VCaP (cell line): ENCODE measurements around the gene LRRC32.

ENCODE experiments used
- H3K27ac ChIP-seq: fragments of 450-650 bp; 2 replicates; pipeline ENCODE4 v1.5.1; 2017
- TF ChIP-seq, protein P1 (sequence below): fragments of 450-650 bp; conservative IDR thresholded peaks from 2 replicates; pipeline ENCODE4 v1.5.1; 2017; ENCODE audit warnings: mild to moderate bottlenecking, moderate library complexity

LRRC32 gene

DNA sequence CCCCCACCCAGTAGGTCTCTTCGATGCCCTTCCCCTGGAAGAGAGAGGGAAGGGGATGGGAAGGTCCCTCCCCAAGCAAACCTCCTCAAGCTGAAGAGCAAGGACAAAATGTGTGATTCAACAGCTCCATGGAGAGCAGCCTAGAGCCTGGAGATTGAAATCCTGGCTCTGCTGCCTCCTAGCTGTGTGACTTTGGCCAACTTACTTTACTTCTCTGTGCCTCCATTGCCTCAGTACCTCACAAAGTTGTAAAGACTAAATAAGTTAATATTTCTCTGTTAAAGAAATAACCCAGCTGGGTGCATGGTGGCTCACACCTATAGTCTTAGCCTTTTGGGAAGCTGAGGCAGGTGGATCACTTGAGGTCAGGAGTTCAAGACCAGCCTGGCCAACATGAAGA, 21.1 kb upstream of the LRRC32 start:
- no peak overlapping the region for H3K27ac ChIP-seq
- TF ChIP-seq, protein P1, sequence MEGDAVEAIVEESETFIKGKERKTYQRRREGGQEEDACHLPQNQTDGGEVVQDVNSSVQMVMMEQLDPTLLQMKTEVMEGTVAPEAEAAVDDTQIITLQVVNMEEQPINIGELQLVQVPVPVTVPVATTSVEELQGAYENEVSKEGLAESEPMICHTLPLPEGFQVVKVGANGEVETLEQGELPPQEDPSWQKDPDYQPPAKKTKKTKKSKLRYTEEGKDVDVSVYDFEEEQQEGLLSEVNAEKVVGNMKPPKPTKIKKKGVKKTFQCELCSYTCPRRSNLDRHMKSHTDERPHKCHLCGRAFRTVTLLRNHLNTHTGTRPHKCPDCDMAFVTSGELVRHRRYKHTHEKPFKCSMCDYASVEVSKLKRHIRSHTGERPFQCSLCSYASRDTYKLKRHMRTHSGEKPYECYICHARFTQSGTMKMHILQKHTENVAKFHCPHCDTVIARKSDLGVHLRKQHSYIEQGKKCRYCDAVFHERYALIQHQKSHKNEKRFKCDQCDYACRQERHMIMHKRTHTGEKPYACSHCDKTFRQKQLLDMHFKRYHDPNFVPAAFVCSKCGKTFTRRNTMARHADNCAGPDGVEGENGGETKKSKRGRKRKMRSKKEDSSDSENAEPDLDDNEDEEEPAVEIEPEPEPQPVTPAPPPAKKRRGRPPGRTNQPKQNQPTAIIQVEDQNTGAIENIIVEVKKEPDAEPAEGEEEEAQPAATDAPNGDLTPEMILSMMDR, result no peak

DNA sequence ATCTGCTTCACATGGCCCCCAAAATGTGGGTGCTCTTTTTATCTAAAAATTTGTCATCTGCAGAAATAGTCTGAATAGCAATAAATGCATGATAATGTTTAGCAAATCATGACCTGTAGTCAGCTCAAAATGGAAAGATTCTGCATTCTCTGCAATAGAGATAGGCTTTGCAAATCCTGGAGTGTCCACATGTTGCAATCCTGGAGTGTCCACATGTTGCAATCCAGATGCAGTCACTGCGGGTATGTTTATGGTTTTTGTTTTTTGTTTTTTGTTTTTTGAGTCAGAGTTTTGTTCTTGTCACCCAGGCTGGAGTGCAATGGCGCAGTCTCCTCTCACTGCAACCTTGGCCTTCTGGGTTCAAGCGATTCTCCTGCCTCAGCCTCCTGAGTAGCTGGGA, 20.2 kb upstream of the LRRC32 start:
- H3K27ac ChIP-seq, result no peak overlapping the region
- TF ChIP-seq, protein P1, result no peak

DNA sequence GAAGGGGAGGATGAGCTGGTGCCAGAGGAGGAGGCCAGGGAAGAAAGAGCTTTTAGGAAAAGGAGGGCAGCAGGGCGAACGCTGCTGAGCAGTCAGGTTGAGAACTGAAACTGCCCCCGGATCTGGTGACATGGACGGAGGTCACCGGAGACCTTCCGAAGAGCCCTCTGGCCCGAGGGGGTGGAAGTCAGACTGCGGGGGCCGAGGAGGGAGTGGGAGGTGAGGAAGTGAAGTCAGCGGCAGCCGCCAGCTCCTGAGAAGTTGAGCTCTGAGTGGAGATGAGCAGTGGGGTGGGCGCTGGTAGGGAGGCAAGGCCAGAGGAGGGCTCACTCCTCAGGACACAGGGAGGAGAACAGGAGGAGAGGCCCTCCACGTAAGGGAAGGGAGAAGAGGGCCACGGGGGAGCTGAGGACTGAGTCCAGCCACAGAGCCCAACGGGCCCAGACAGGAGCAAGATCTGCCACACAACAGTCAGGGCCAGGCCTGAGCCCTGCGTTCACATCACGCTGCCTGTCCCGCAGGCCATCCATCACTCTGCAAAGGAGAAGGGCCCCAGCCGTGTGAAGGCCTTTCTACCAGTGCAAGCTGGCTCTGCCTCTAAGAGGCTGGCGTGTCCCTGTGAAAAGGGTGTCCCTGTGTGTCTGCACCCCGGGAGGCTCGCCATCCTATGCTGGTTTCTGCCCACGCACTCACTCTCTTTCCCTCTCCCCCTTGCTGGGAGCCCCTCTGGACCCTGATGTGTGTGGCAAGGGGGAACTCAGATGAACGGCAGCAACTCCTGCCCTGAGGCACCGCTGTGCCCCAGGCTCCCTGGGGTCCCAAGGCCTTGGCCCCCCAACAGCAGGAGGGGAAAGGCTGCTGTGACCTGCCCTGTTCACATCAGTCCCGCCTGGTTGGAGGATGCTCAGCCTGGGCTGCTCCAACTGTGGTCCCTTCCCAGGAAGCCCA, 19.0 kb upstream of the LRRC32 start:
- TF ChIP-seq, protein P1, result no peak
- no peak overlapping the region for H3K27ac ChIP-seq

DNA sequence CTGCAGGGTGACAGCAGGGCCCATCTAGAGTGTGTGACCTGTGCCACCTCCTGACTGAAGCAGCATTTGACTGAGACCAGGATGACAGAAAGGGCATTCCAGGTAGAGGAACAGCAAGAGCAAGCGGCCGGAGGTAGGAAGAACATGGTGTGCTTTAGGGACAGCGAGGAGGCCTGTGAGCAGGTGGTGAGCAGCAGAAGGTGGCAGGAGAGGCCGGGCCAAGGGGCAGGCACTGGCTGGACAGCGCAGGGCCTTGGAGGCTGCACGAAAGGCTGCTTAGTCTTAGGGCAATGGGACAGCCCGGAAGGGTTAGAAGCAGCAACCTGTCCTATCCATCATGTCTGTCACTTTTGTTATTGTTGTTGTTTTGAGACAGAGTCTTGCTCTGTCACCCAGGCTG, 17.6 kb upstream of the LRRC32 start:
- H3K27ac ChIP-seq, result no peak overlapping the region
- TF ChIP-seq, protein P1, result no peak

DNA sequence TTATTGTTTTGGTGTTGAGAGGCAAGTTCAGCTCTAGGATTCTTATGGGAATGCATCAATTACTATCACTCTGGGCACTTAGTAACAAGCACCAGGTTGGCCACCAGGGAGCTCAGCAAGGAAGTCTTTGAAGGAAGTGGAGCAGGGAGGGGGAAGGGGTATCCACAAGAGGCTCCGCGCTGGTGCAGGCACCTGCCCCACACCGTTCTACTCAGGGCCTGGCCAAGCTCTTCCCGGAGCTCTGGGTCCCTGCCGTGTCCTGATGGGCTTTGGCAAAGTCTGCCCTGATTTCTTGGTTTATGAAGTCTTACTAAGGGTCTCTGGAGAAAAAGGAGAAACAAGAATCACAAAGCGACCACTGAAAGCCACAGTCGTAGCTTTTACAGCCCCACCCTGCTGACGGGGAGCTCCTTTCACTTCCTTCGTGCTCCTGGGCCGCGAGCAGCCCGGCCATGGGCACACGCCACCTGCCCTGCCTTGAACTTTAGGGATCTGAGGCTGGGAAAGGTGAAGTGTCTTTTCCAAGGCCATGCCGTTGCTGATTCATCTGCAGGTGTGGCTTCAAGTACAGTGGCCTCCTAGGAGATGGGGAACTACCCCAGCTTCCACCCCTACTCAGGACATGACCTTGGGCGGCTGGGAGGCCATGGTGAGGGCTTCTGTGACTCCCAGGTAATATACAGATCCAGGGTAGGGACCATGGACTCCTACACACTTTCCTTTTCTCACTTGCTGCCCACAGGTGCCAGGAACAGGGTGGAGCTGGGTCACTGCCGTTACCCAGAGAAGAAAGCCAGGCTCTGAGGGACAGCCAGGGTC, 15.9 kb upstream of the LRRC32 start:
- TF ChIP-seq, protein P1, result no peak
- no peak overlapping the region for H3K27ac ChIP-seq

DNA sequence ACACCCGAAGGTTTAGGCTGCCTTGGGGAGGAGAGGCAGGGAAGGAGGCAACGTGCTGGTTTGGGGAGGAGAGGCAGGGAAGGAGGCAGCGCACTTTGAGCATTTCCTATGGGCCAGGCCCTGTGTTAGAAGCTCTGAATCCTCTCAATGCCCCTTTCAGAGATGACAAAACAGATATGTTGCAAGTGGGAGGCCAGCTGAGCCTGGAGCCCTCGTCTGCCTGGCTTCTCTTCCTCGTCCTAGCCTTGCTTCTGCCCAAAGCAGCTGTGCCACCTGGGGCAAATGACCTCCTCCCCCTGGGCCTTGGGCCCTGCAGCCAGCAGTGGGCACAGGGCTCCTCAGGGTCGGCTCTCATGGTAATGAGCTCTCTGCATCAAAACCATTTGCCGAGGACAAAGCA, 15.3 kb upstream of the LRRC32 start:
- TF ChIP-seq, protein P1, result no peak
- H3K27ac ChIP-seq, result no peak overlapping the region

DNA sequence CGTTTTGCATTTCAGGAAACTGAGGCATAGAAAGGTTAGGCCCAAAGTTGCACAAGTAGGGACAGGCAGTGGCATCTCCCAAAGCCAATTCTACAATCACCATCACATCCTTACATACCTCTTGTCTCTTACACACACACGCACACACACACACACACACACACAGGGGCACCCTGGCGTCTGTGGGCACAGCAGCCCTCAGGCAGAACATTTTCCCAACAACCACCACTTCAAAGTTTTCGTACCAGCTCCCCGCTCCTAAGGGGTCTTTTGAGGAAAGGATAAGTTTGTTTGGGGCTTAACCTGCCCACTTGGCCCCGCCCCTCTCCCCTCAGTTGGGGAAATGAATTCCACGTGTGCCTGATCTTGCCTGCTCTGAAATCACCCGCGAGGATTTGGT, 14.7 kb upstream of the LRRC32 start:
- TF ChIP-seq, protein P1, result no peak
- no peak overlapping the region for H3K27ac ChIP-seq
